K562 (cell line): ENCODE results near the gene NEURL4. TPM values are rescaled to one million over a fixed set of nuclear protein-coding genes. Genes with fewer than 3 reads are reported as not detected.

Experiments used
- ARID3A ChIP-seq: IDR thresholded peaks from 2 replicates; pipeline ENCODE4 v1.6.1; 2012; ENCODE audit warnings: low read depth, low read length, improper control_type of control experiment, borderline replicate concordance
- BRCA1 ChIP-seq, 2 experiments: fragments of 450-650 bp in 1 of 2; sonication (generic) in 1 of 2; formaldehyde crosslinking in 1 of 2; IDR thresholded peaks; 2 replicates each; pipeline versions ENCODE4 v1.5.0 to v1.6.1; 2017 to 2020; ENCODE audit warnings: mild to moderate bottlenecking in 1 of 2, missing genetic modification reagents in 1 of 2
- C11orf30 ChIP-seq: fragments of 450-650 bp; IDR thresholded peaks from 2 replicates; pipeline ENCODE4 v1.6.1; 2016; ENCODE audit warnings: low read depth, mild to moderate bottlenecking
- CAMTA2 ChIP-seq: fragments of 250-450 bp; sonication (Bioruptor Pico); conservative IDR thresholded peaks from 2 replicates; pipeline ENCODE4 v1.5.1; 2022
- FOSL1 ChIP-seq: fragments of 200-800 bp; sonication (Bioruptor generic); conservative IDR thresholded peaks from 2 replicates; pipeline ENCODE4 v1.6.1; 2016; ENCODE audit warnings: missing genetic modification characterization, missing compliant biosample characterization
- FOXJ2 ChIP-seq: fragments of 200-800 bp; sonication (Bioruptor generic); IDR thresholded peaks from 2 replicates; pipeline ENCODE4 v1.6.1; 2016; ENCODE audit warnings: missing genetic modification characterization, missing compliant biosample characterization
- HCFC1 ChIP-seq: IDR thresholded peaks from 2 replicates; pipeline ENCODE4 v1.6.1; 2012; ENCODE audit warnings: low read depth, low read length, improper control_type of control experiment
- MCM2 ChIP-seq: fragments of 450-650 bp; IDR thresholded peaks from 2 replicates; pipeline ENCODE4 v1.6.1; 2017; ENCODE audit warnings: low read depth, mild to moderate bottlenecking
- MIER1 ChIP-seq: fragments of 450-650 bp; IDR thresholded peaks from 2 replicates; pipeline ENCODE4 v1.6.1; 2016; ENCODE audit warnings: antibody characterized with exemption, mild to moderate bottlenecking, low read depth
- NBN ChIP-seq: fragments of 450-650 bp; IDR thresholded peaks from 2 replicates; pipeline ENCODE4 v1.6.1; 2016; ENCODE audit warnings: low read depth, mild to moderate bottlenecking
- NFIC ChIP-seq: fragments of 450-650 bp; IDR thresholded peaks from 2 replicates; pipeline ENCODE4 v1.6.1; 2017; ENCODE audit warnings: mild to moderate bottlenecking, inconsistent platforms
- NR2F6 ChIP-seq: fragments of 450-650 bp; formaldehyde crosslinking; IDR thresholded peaks from 2 replicates; pipeline ENCODE4 v1.4.0; 2020; ENCODE audit warnings: mild to moderate bottlenecking
- POLR2A ChIP-seq: fragments of 450-650 bp; conservative IDR thresholded peaks from 2 replicates; pipeline ENCODE4 v1.6.1; 2016
- PRPF4 ChIP-seq: fragments of 200-400 bp; formaldehyde crosslinking; IDR thresholded peaks from one replicate; pipeline ENCODE4 v1.6.1; 2017; ENCODE audit warnings: low read length, low read depth, mild to moderate bottlenecking; ENCODE audit not compliant: insufficient read depth, poor library complexity, severe bottlenecking
- SIX5 ChIP-seq, 2 experiments: IDR thresholded peaks; 2 replicates each; pipeline ENCODE4 v1.6.1; 2011; ENCODE audit warnings: low read length in 2 of 2, borderline replicate concordance in 1 of 2, low read depth in 1 of 2, mild to moderate bottlenecking in 1 of 2, moderate library complexity in 1 of 2; ENCODE audit not compliant: insufficient read depth in 1 of 2
- SUPT5H ChIP-seq: fragments of 450-650 bp; IDR thresholded peaks from 2 replicates; pipeline ENCODE4 v1.6.1; 2016
- ZBTB26 ChIP-seq: fragments of 450-650 bp; formaldehyde crosslinking; IDR thresholded peaks from 2 replicates; pipeline ENCODE4 v1.4.0; 2022; ENCODE audit warnings: missing genetic modification characterization
- ZKSCAN3 ChIP-seq: fragments of 250-450 bp; sonication (Bioruptor Pico); IDR thresholded peaks from 2 replicates; pipeline ENCODE4 v1.4.0; 2020
- ZNF184 ChIP-seq: sonication (generic); formaldehyde crosslinking; IDR thresholded peaks from 2 replicates; pipeline ENCODE4 v1.5.0; 2020; ENCODE audit warnings: missing genetic modification reagents
- ZNF197 ChIP-seq: fragments of 200-800 bp; sonication (Bioruptor generic); IDR thresholded peaks from 2 replicates; pipeline ENCODE4 v1.6.1; 2016; ENCODE audit warnings: low read depth, missing genetic modification characterization, missing compliant biosample characterization
- ZNF75A ChIP-seq: fragments of 450-650 bp; formaldehyde crosslinking; IDR thresholded peaks from 2 replicates; pipeline ENCODE4 v1.4.0; 2020; ENCODE audit warnings: mild to moderate bottlenecking
- polyA plus RNA-seq, 8 experiments: library from polyadenylated mRNA; depleted of rRNA in 4 of 8; stranded (reverse) in 5 of 8; unstranded in 3 of 8; fragments of >200 nt; fragmentation: Nextera tagmentation in 2 of 8; fragmentation: Illumina TruSeq in 1 of 8; extraction: Ambion mirVana in 2 of 8; extraction: Trizol in 1 of 8; gene quantifications; 2 replicates each; pipeline versions ENCODE4 v1.2.1 to v1.2.3, GENCODE V29; 2011 to 2014; ENCODE audit warnings: inconsistent platforms in 1 of 8, missing spikeins in 1 of 8
- total RNA-seq, 7 experiments: library from RNA; depleted of rRNA in 6 of 7; stranded (reverse); fragments of >200 nt in 6 of 7; fragmentation: Illumina TruSeq in 2 of 7; extraction: Trizol in 2 of 7; gene quantifications; 2 replicates each; pipeline versions ENCODE4 v1.2.1 to v1.2.3, GENCODE V29; 2011 to 2021; ENCODE audit warnings: low replicate concordance in 1 of 7
- TF ChIP-seq, protein P1 (sequence below): fragments of 200-800 bp; sonication (Bioruptor generic); IDR thresholded peaks from 2 replicates; pipeline ENCODE4 v1.6.1; 2017; ENCODE audit warnings: missing genetic modification characterization, missing compliant biosample characterization
- TF ChIP-seq, protein P2 (sequence below): fragments of 250-450 bp; sonication (Bioruptor Pico); IDR thresholded peaks from 2 replicates; pipeline ENCODE4 v1.4.0; 2020; ENCODE audit warnings: mild to moderate bottlenecking, moderate library complexity
- TF ChIP-seq, protein P3 (sequence below): fragments of 250-450 bp; sonication (Bioruptor Pico); IDR thresholded peaks from 2 replicates; pipeline ENCODE4 v1.9.0; 2021; ENCODE audit warnings: mild to moderate bottlenecking

NEURL4 gene
- total and polyA plus RNA-seq, 9 of the 15 experiments (the other 6 are each of a cell fraction or from before 2014, with no cell fraction given): 0.08 to 37.4 (median 11.5) TPM

GRCh38 chr17:7308625-7309433 is 20.3 kb downstream of the NEURL4 start (continued):
- TF ChIP-seq PRPF4 (no peak), CAMTA2 (CRISPR knock-in tag) (no peak), ZBTB26 (no peak), FOSL1 (tag) (0 out of 2 replicates have a peak, but pooled peaks have one; percentile 14), POLR2A (peak; percentile 92), FOXJ2 (tag) (no peak), NFIC (0 out of 2 replicates have a peak, but pooled peaks have one; percentile 31), SUPT5H (peak; percentile 81), MIER1 (no peak), C11orf30 (0 out of 2 replicates have a peak, but pooled peaks have one; percentile 6), ZKSCAN3 (CRISPR knock-in tag) (no peak), NBN (no peak), ZNF184 (CRISPR knock-in tag) (no peak), HCFC1 (no peak), ARID3A (no peak), ZNF197 (CRISPR knock-in tag) (no peak), ZNF75A (CRISPR knock-in tag) (peak; percentile 76; the same call in 1 of the 2 replicates), NR2F6 (no peak), BRCA1 (IDR thresholded peaks at IDR 0.05) (no peak), BRCA1 (CRISPR knock-in tag; IDR thresholded peaks at IDR 0.05) (no peak), SIX5 (IDR thresholded peaks at IDR 0.05; ENCODE audit: borderline replicate concordance in 1 of 2, insufficient read depth in 1 of 2, low read depth in 1 of 2, low read length in 2 of 2) (no peak), MCM2 (no peak)
- TF ChIP-seq, protein P1, sequence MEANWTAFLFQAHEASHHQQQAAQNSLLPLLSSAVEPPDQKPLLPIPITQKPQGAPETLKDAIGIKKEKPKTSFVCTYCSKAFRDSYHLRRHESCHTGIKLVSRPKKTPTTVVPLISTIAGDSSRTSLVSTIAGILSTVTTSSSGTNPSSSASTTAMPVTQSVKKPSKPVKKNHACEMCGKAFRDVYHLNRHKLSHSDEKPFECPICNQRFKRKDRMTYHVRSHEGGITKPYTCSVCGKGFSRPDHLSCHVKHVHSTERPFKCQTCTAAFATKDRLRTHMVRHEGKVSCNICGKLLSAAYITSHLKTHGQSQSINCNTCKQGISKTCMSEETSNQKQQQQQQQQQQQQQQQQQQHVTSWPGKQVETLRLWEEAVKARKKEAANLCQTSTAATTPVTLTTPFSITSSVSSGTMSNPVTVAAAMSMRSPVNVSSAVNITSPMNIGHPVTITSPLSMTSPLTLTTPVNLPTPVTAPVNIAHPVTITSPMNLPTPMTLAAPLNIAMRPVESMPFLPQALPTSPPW: peak; percentile 94
- TF ChIP-seq, protein P2, sequence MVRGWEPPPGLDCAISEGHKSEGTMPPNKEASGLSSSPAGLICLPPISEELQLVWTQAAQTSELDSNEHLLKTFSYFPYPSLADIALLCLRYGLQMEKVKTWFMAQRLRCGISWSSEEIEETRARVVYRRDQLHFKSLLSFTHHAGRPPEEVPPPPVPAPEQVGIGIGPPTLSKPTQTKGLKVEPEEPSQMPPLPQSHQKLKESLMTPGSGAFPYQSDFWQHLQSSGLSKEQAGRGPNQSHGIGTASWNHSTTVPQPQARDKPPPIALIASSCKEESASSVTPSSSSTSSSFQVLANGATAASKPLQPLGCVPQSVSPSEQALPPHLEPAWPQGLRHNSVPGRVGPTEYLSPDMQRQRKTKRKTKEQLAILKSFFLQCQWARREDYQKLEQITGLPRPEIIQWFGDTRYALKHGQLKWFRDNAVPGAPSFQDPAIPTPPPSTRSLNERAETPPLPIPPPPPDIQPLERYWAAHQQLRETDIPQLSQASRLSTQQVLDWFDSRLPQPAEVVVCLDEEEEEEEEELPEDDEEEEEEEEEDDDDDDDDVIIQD (CRISPR knock-in tag): no peak
- TF ChIP-seq, protein P3, sequence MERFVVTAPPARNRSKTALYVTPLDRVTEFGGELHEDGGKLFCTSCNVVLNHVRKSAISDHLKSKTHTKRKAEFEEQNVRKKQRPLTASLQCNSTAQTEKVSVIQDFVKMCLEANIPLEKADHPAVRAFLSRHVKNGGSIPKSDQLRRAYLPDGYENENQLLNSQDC (CRISPR knock-in tag): no peak
